Psoas muscle (tissue), 8 donors: Measurements from ENCODE around the gene LLGL1. TPM values are rescaled to one million over a fixed set of nuclear protein-coding genes. Genes with fewer than 3 reads are reported as not detected.
A peak's percentile ranks its signal among the peaks of the same experiment; 100 is the strongest.

Experiments used
- ATAC-seq, 4 donors: fragments of 200-7000 bp; cut with Tn5 transposase; one replicate each; pipeline ENCODE4 v1.9.1; 2020; ENCODE audit warnings: moderate library complexity in 3 of 4, mild to moderate bottlenecking in 2 of 4
- DNase-seq, 2 donors: peaks; one replicate each; pipeline ENCODE4 v3.0.0-alpha.2; 2020
- H3K27ac ChIP-seq: fragments of 200-600 bp; one replicate; pipeline ENCODE4 v1.8.0; 2022
- H3K27me3 ChIP-seq, 3 donors: fragments of 200-600 bp in 1 of 3; one replicate each; pipeline versions ENCODE4 v1.6.1 to v1.8.0; 2013 to 2022; ENCODE audit warnings: low read length in 2 of 3, mild to moderate bottlenecking in 2 of 3, moderate library complexity in 1 of 3; ENCODE audit not compliant: insufficient read depth in 3 of 3
- H3K36me3 ChIP-seq, 2 donors: fragments of 200-600 bp in 1 of 2; one replicate each; pipeline versions ENCODE4 v1.6.1 to v1.8.0; 2013 to 2022; ENCODE audit warnings: low read depth in 1 of 2, mild to moderate bottlenecking in 1 of 2, moderate library complexity in 1 of 2; ENCODE audit not compliant: insufficient read depth in 1 of 2
- H3K4me1 ChIP-seq: fragments of 200-600 bp; one replicate; pipeline ENCODE4 v1.8.0; 2022
- H3K4me3 ChIP-seq: fragments of 200-600 bp; one replicate; pipeline ENCODE4 v1.8.0; 2022; ENCODE audit warnings: mild to moderate bottlenecking
- H3K9me3 ChIP-seq: fragments of 200-600 bp; one replicate; pipeline ENCODE4 v1.8.0; 2022
- WGBS, 3 donors: extraction: QIAGEN DNeasy Blood & Tissue Kit; methylation state at CpG; one replicate each; pipeline versions ENCODE4 v1.1.6 to v1.1.7; 2013; 5-methylcytosine and 5-hydroxymethylcytosine counted together
- intact Hi-C, 2 donors: fragments of 100-400 bp; cut with DNase I; formaldehyde crosslinking; loops; one replicate each; pipeline versions ENCODE4 v1.11.0 to v1.14.2; 2022
- polyA plus RNA-seq, 3 donors: library from polyadenylated mRNA; stranded (reverse); fragments of 200-250 nt; gene quantifications; one replicate each; pipeline ENCODE4 v1.2.3, GENCODE V29; 2013
- total RNA-seq, 4 donors: library from RNA; stranded (reverse); fragmentation: NEBNext Ultra II Directional in 2 of 4; extraction: Animal tissue kit (Norgen Biotek cat#: 25700) in 2 of 4; gene quantifications; one replicate each; pipeline versions ENCODE4 v1.2.1 to v1.2.4, GENCODE V29; 2021 to 2023
- TF ChIP-seq, protein P1 (sequence below): fragments of 200-600 bp; IDR thresholded peaks from one replicate; pipeline ENCODE4 v1.8.0; 2022; ENCODE audit warnings: antibody characterized with exemption
- donor health status: healthy with polysubstance abuse.
- donor health status: DM: no; HTN: no; CAD: no; lungs with moderate emphysema.
- donor health status: Bipolar disorder and iron deficiency.
- donor health status: healthy.
- donor health status: DM: yes; HTN: yes; CAD: no.
- donor health status: DM: no; HTN: no; CAD: no.
- donor health status: DM: no; HTN: no; CAD: no.
- donor health status: DM: yes; HTN: yes; CAD: no.

Gene LLGL1
- total and polyA plus RNA-seq, 7 donors = 5.1 to 9.5 (median 8.2) TPM

DNA sequence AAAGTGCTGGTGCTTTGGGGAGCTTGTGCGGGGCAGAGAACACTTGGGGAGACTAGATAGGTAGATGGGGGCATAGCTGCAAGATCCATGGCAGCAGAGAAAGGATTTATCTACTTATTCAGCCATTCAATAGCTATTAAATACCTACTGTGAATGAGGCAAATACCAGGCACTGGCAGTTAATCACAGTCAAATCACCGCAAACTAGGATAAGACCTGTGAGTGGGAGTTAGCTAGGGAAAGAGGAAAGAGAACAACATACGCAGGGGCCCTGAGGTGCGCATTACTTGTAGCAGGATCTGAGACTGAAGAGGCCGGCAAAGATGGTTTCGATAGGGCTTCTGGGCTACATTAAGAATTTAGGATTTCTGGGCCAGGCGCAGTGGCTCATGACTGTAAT is 45.6 kb upstream of the LLGL1 start:
- Histone ChIP-seq H3K36me3 (no peaks in the 10 kb centered on the region), H3K27ac (no peak overlapping the region), H3K27me3 (no peaks in the 10 kb centered on the region), H3K9me3 (no peaks in the 10 kb centered on the region), H3K4me1 (peaks cover 5% of the 10 kb centered on the region), H3K4me3 (no peak overlapping the region)
- ATAC-seq = no peak
- no peak for DNase-seq
- TF ChIP-seq, protein P1, sequence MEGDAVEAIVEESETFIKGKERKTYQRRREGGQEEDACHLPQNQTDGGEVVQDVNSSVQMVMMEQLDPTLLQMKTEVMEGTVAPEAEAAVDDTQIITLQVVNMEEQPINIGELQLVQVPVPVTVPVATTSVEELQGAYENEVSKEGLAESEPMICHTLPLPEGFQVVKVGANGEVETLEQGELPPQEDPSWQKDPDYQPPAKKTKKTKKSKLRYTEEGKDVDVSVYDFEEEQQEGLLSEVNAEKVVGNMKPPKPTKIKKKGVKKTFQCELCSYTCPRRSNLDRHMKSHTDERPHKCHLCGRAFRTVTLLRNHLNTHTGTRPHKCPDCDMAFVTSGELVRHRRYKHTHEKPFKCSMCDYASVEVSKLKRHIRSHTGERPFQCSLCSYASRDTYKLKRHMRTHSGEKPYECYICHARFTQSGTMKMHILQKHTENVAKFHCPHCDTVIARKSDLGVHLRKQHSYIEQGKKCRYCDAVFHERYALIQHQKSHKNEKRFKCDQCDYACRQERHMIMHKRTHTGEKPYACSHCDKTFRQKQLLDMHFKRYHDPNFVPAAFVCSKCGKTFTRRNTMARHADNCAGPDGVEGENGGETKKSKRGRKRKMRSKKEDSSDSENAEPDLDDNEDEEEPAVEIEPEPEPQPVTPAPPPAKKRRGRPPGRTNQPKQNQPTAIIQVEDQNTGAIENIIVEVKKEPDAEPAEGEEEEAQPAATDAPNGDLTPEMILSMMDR = no peak
- WGBS, 3 donors = 90 to 94% (median 94%) methylated on average over 7 of the region's 7 CpGs
- intact Hi-C loops = loop anchor here in 1 of 2 donors (5.0 kb wide), 1 partner anchor 38 kb away; no protein-coding TSS in a partner anchor

DNA sequence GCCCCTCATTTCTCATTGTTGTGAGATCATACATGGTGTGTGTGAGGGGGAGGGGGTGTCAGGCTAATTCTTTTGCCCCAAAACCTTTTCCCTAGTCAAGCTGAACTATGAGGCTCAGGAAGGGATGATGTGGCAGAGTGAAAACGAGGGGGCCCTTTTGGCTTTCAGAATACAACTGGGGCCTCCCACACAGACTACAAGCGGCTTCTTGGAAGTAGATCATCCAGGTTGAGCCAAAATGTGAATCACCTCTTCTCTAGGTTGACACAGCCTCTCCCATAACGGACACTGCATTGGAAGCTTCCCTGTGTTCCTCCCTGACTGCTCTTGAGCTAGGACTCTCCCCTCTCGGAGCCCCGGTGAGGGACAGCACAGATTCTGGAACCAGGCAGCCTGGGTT is 44.1 kb upstream of the LLGL1 start:
- Histone ChIP-seq H3K9me3 (no peaks in the 10 kb centered on the region), H3K27ac (peak overlapping the region; percentile 96), H3K4me1 (peaks cover 10% of the 10 kb centered on the region), H3K4me3 (no peak overlapping the region), H3K36me3 (no peaks in the 10 kb centered on the region), H3K27me3 (no peaks in the 10 kb centered on the region)
- intact Hi-C loops = loop anchor here in 1 of 2 donors (5.0 kb wide), 1 partner anchor 39 kb away; no protein-coding TSS in a partner anchor
- WGBS, 3 donors = 75 to 82% (median 76%) methylated on average over 5 of the region's 5 CpGs
- TF ChIP-seq, protein P1 = no peak
- DNase-seq = no peak
- no peak for ATAC-seq

DNA sequence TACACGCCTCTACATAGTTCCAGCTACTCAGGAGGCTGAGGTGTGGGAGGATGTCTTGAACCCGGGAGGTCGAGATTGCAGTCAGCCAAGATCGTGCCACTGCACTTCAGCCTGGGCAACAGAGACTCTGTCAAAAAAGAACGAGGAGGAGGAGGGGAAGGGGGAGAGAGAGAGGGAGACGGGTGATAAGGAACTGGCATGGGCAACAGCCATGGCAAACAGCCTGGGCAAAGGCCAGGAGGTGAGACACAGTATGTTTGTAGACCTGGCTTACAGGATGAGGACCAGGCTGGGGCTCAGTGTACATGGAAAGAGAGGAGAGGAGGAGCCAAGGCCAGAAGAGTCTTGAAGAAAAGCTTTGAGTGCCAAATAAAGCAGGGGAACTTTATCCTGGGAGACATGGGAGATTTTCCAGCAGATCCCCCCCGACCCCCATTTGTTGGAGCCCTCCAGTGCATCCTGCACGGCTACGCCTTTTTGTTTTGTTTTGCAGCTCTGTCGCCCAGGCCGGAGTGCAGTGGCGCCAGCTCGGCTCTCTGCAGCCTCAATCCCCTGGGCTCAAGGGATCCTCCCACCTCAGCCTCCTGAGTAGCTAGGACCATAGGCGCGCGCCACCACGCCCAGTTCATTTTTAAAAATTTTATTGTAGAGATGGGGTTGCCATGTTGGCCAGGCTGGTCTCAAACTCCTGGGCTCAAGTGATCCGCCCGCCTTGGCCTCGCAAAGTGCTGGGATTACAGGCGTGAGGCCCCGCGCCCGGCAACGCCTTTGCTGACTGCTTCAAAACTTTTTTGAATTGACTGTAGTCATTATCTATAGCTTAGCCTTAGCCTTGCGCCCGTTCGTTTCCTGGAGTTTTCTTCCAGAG is 43.1 kb upstream of the LLGL1 start:
- Histone ChIP-seq H3K27ac (peak overlapping the region; percentile 96), H3K9me3 (no peaks in the 10 kb centered on the region), H3K36me3 (peaks cover 3 to 4% of the 10 kb centered on the region in 2 donors), H3K27me3 (no peaks in the 10 kb centered on the region), H3K4me3 (peak overlapping the region; percentile 96), H3K4me1 (peaks cover 17% of the 10 kb centered on the region)
- WGBS, 3 donors = 18 to 34% (median 18%) methylated on average over 28 of the region's 28 CpGs
- ATAC-seq = no peak
- peak; percentile 38 to 61 for DNase-seq
- intact Hi-C loops = loop anchor here in 1 of 2 donors (5.0 kb wide), 1 partner anchor 40 kb away; no protein-coding TSS in a partner anchor
- TF ChIP-seq, protein P1 = no peak

DNA sequence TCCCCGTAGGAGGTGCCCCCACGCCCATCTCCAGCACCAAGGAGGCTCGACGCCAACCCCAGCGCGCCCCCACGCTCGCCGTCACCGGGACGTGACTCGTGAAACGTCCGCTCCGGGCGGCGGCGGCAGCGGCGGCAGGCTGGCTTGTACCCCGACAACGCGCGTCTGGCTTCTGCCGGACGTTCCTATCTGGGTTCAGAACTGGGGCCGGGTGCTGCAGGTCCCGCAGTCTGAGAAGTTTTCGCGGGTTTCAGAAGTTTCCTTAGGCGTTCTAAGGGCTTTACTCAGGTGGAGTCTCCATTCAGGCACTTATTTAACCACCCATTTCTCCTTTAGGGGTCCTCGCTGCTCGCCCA is 42.5 kb upstream of the LLGL1 start:
- intact Hi-C loops = loop anchor here in 1 of 2 donors (5.0 kb wide), 1 partner anchor 41 kb away; no protein-coding TSS in a partner anchor
- TF ChIP-seq, protein P1 = no peak
- H3K9me3 ChIP-seq = no peaks in the 10 kb centered on the region
- H3K4me3 ChIP-seq = peak overlapping the region; percentile 96
- peaks cover 4 to 10% of the 10 kb centered on the region in 2 donors for H3K36me3 ChIP-seq
- 0 to 1% (median 0%) methylated on average over 29 to 33 of the region's 33 CpGs for WGBS, 3 donors
- peak overlapping the region; percentile 96 for H3K27ac ChIP-seq
- DNase-seq (peak; percentile 92 to 96), ATAC-seq (peak; percentile 64 to 77 (median 66))
- H3K4me1 ChIP-seq = peaks cover 24% of the 10 kb centered on the region
- no peaks in the 10 kb centered on the region for H3K27me3 ChIP-seq
